Subcutaneous adipose tissue (tissue), 4 donors: Measurements from ENCODE around the gene PSMA4. TPM values are rescaled to one million over a fixed set of nuclear protein-coding genes. Genes with fewer than 3 reads are reported as not detected.

ENCODE experiments used
- small RNA-seq: library from RNA; depleted of rRNA; stranded (forward); fragments of <200 nt; gene quantifications from one replicate; pipeline ENCODE3, GENCODE V24; 2016
- total RNA-seq, 4 donors: library from RNA; depleted of rRNA; stranded (reverse); fragments of >200 nt; gene quantifications; one replicate each; pipeline ENCODE4 v1.1.0, GENCODE V29; 2016
- TF ChIP-seq, protein P1 (sequence below): fragments of 450-650 bp; IDR thresholded peaks from one replicate; pipeline ENCODE4 v1.5.1; 2016; ENCODE audit warnings: low read depth, mild to moderate bottlenecking, control low read depth, antibody characterized with exemption, moderate library complexity

The PSMA4 gene
- total RNA-seq, 4 donors from 2014 or later: 126 to 231 (median 127) TPM

DNA sequence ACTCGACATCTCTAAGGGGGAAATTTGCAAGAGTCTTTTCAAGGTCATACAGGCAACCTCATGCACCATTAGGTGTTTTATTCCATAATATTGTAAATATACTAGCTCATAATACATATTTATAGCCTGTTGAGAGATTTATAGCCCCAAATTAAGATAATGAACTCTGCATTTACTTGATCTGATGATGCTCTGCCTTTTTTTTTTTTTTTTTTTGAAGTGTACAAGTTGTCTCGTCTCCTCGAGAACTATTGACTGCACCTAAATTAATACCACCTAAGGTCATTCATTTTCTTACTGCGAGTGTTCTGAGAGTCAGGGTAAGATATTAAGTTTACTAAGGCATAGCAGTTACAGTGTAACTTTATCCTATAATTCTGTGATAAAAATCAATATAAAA is 31.1 kb downstream of the PSMA4 start:
- TF ChIP-seq, protein P1, sequence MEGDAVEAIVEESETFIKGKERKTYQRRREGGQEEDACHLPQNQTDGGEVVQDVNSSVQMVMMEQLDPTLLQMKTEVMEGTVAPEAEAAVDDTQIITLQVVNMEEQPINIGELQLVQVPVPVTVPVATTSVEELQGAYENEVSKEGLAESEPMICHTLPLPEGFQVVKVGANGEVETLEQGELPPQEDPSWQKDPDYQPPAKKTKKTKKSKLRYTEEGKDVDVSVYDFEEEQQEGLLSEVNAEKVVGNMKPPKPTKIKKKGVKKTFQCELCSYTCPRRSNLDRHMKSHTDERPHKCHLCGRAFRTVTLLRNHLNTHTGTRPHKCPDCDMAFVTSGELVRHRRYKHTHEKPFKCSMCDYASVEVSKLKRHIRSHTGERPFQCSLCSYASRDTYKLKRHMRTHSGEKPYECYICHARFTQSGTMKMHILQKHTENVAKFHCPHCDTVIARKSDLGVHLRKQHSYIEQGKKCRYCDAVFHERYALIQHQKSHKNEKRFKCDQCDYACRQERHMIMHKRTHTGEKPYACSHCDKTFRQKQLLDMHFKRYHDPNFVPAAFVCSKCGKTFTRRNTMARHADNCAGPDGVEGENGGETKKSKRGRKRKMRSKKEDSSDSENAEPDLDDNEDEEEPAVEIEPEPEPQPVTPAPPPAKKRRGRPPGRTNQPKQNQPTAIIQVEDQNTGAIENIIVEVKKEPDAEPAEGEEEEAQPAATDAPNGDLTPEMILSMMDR: no peak

DNA sequence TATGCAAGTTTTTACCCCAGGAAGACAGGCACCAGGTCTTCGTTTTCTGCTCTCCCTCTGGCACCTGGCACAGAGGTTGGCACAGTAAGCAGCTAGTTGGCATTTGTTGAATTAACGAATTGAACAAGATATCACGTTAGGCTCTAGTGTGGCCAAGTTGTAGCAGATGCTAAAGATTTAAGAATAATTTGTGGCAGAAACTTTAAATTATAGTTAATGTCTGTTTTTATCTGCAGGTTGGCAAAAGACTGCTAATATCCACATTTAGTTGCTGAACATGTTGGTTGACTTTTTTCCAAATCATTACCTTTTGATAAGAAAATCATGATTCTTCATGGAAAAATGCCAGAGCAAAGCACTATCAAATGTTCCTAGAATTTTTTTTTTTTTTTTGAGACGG is 33.2 kb downstream of the PSMA4 start:
- TF ChIP-seq, protein P1: no peak

DNA sequence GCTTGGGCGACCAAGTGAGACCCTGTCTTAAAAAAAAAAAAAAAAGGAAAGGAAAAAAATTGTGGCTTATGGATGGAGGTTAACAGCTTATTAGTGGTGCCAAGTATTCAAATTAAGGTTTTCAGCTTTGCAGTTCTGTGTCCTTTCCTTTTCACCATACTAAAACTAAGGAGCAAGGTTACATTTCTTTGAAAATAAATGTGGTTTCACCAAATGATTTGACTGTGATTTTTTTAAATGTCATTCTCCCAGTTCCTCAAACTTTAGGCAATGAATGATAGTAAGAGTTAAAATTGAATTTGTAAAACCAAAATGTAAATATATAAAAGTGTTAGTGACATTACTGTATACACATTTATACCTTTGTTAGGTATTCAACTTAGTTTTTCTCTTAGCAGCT is 34.7 kb downstream of the PSMA4 start:
- TF ChIP-seq, protein P1: no peak

DNA sequence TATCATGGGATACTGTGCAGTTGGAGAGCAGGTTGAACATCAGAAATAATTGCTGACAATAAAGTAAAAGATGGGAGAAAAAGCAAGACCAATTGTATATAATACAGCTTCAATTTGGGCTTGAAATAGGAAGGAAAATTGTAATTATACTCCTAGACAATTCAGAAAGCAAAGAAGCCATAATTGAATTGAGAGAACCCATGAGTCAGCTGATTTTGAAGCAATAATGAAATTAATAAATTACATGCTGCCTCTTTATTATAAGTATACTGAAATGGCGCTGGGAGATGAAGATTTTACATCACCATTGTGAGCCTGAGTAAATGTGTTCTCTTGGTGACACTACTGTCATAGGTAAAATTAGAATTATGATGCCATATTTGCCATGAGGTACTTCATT is 57.3 kb downstream of the PSMA4 start:
- TF ChIP-seq, protein P1: no peak

DNA sequence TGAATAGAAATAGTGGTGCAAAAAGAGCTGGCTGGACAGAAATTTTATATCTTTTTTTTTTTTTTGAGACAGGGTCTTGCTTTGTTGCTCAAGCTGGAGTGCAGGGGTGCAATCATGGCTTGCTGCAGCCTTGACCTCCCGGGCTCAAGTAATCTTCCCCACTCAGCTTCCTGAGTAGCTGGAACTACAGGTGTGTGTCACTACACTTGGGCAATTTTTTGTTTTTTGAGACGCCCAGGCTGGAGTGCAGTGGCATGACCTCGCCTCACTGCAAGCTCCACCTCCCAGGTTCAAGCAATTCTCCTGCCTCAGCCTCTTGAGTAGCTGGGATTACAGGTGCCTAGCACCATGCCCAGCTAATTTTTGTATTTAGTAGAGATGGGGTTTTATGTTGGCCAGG is 58.1 kb downstream of the PSMA4 start:
- TF ChIP-seq, protein P1: no peak

DNA sequence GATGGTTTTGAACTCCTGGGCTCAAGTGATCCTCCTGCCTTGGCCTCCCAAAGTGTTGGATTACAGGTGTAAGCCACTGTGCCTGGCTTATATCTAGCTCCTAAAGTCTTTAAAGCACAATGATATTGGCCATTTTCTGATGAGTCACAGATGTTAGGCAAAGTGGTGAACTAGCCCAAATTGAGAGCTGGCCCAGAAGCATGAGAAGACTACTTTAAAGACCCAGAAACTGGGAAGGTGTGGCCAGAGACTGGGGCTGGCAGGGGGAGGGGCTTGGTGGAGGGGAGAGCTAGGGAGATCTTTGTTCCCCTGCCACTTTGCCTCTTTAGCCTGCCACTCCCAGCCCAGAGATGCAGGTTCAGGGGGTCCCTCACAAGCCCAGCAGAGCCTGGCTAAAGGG is 58.9 kb downstream of the PSMA4 start:
- TF ChIP-seq, protein P1: no peak

Small RNA genes within 50 kb of the gene (small RNA-seq; reads per million reads assigned to genes)
- not detected for gene AC067863.2

Other genes starting within 250 kb of the PSMA4 start
- 10 to 100 TPM; 50.0 to 70.8 (median 64.3) TPM for gene SKIC8, start 240.8 kb upstream of the PSMA4 start, total RNA-seq
- not detected for gene CRABP1, start 200.1 kb upstream of the PSMA4 start, total RNA-seq
- 10 to 100 TPM; 33.9 to 55.9 (median 44.1) TPM for gene IREB2, start 102.2 kb upstream of the PSMA4 start, total RNA-seq
- 10 to 100 TPM in 1 of 4 donors, 1 to 10 TPM in 3; 2.8 to 10.6 (median 6.9) TPM for gene HYKK, start 32.9 kb upstream of the PSMA4 start, total RNA-seq
- 1 to 10 TPM in 1 of 4 donors, under 1 TPM in 3; 0.38 to 2.9 (median 0.56) TPM for gene CHRNA5, start 25.1 kb downstream of the PSMA4 start, total RNA-seq
- gene CHRNA3, start 80.6 kb downstream of the PSMA4 start, total RNA-seq: not detected
- gene CHRNB4, start 100.8 kb downstream of the PSMA4 start, total RNA-seq: not detected